ENCODE measurements around the gene AADAC. TPM values are rescaled to one million over a fixed set of nuclear protein-coding genes. Genes with fewer than 3 reads are reported as not detected.
A peak's percentile ranks its signal among the peaks of the same experiment; 100 is the strongest.

Gene AADAC
- total and polyA plus RNA-seq, 8 donors: 0.62 to 7.2 (median 0.92) TPM

DNA sequence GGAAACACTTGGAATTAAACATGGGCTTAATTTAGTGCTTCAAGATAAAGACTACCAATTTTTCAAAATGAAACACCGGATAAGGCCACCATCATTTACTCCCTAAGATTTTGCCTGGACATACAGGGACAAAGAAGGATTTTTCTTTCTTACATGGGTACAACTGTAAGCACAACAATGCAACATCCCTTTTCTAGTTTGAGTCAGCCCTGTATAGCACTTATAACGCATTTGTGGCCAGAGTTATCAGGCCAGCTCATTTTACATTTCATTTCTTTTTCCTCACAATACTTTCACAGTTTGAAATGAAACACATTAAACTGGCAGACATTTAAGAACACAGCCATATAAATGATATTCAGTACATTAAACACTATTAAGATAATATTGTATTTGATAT is 49.7 kb downstream of the AADAC start:
- Histone ChIP-seq H3K4me1 (peaks cover 0 to 12% of the 10 kb centered on the region in 2 donors), H3K4me3 (no peak overlapping the region), H3K36me3 (no peaks in the 10 kb centered on the region), H3K9me3 (no peaks in the 10 kb centered on the region), H3K27me3 (no peaks in the 10 kb centered on the region), H3K27ac (no peak overlapping the region)
- ATAC-seq (no peak), DNase-seq (no peak)
- intact Hi-C loops (cut with DNase I): no loop called here
- TF ChIP-seq, protein P1, sequence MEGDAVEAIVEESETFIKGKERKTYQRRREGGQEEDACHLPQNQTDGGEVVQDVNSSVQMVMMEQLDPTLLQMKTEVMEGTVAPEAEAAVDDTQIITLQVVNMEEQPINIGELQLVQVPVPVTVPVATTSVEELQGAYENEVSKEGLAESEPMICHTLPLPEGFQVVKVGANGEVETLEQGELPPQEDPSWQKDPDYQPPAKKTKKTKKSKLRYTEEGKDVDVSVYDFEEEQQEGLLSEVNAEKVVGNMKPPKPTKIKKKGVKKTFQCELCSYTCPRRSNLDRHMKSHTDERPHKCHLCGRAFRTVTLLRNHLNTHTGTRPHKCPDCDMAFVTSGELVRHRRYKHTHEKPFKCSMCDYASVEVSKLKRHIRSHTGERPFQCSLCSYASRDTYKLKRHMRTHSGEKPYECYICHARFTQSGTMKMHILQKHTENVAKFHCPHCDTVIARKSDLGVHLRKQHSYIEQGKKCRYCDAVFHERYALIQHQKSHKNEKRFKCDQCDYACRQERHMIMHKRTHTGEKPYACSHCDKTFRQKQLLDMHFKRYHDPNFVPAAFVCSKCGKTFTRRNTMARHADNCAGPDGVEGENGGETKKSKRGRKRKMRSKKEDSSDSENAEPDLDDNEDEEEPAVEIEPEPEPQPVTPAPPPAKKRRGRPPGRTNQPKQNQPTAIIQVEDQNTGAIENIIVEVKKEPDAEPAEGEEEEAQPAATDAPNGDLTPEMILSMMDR (IDR thresholded peaks at IDR 0.05): no peak

DNA sequence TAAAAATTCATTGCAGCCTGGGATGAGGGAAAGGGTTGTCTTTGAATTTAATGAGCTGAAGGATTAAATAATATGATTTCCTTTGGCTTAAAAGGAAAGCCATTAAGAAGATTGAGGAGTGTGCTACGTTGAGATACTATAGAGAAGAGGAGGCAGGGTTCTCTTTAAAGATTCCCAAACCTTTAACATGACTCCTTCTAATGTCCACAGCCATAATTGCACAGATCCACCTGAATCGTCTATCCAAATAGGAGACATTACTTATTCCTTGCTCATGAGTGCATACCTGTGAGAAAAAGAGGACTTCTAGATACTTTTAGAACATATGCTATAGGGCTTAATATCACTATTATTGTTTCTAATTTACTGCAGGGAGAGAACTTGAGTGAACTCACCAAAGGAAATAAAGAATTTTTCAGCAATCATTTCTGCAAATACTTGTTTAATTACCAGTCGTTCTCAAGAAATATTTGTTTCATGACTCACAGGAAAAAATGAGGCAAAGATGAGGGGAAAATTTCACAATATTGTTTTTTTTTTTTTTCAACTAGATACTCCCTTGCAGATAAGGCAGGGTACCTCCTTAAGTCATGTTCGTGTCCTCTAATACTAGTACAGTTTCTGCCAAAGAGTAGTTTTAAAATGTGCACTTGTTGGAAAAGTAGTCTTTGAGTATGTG is 50.6 kb downstream of the AADAC start:
- TF ChIP-seq, protein P1 (IDR thresholded peaks at IDR 0.05): no peak
- intact Hi-C loops (cut with DNase I): no loop called here
- Histone ChIP-seq H3K27ac (no peak overlapping the region), H3K9me3 (no peaks in the 10 kb centered on the region), H3K27me3 (no peaks in the 10 kb centered on the region), H3K4me3 (no peak overlapping the region), H3K4me1 (peaks cover 0 to 12% of the 10 kb centered on the region in 2 donors), H3K36me3 (no peaks in the 10 kb centered on the region)
- DNase-seq: peak in 1 of 4 donors; percentile 10
- peak; percentile 62 for ATAC-seq

DNA sequence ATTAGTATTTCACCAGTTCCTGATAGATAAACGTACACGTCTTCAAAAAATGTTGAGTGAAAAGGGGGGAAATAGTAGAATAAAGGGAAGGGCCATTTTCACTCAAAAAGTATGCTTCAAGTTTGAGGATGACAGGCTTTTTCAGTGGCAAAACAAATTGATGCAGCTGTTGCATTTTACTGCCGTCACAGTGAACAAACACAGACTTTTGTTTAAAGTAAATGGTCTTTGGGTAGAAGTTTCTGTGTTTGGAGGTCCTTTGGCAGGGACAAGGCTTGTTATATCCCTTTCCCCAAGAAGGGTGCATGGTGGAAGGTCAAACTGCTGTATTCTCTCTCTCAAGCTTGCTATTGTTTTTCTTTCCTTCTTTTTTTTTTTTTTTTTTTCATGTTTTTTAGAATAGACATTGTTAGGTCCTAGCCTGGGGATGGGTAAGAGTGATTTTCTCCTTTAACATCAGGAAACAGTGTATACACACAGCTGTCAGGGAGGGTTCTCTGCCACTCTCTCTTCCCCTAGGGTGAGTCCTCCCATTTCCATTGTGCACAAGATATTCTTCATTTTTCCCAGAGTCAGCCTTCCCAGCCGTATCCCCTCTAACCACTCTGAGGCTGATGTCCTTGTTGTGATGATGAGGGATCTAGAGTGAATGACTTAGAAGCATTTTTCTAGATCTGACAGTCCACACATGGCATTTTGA is 52.9 kb downstream of the AADAC start:
- no peaks in the 10 kb centered on the region for H3K9me3 ChIP-seq
- no peaks in the 10 kb centered on the region for H3K36me3 ChIP-seq
- TF ChIP-seq, protein P1 (IDR thresholded peaks at IDR 0.05): no peak
- no peak overlapping the region for H3K4me3 ChIP-seq
- intact Hi-C loops (cut with DNase I): no loop called here
- DNase-seq: no peak
- peaks cover 0 to 23% of the 10 kb centered on the region in 2 donors for H3K4me1 ChIP-seq
- ATAC-seq: no peak
- H3K27ac ChIP-seq: no peak overlapping the region
- no peaks in the 10 kb centered on the region for H3K27me3 ChIP-seq

DNA sequence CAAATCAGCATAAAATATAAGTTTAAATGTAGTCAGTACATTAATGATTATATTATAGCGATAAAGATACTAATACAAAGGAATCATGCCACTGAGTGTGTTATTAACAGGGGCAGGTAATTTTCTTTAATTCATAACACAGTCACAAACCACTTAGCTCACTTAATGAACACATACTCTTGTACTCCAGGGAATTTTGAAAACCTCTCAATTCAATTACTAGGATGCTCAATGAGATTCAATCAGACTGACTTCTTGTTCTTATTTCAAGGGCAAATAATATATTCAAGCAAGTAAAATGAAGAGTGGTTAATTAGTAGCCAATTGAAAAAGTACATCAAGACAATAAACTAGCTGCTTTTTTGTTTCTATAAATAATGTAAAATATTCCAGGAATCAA is 53.8 kb downstream of the AADAC start:
- DNase-seq (no peak), ATAC-seq (no peak)
- TF ChIP-seq, protein P1 (IDR thresholded peaks at IDR 0.05): no peak
- no peaks in the 10 kb centered on the region for H3K36me3 ChIP-seq
- no peaks in the 10 kb centered on the region for H3K9me3 ChIP-seq
- H3K4me1 ChIP-seq: peaks cover 0 to 31% of the 10 kb centered on the region in 2 donors
- H3K4me3 ChIP-seq: no peak overlapping the region
- no peaks in the 10 kb centered on the region for H3K27me3 ChIP-seq
- no peak overlapping the region for H3K27ac ChIP-seq
- intact Hi-C loops (cut with DNase I): no loop called here

DNA sequence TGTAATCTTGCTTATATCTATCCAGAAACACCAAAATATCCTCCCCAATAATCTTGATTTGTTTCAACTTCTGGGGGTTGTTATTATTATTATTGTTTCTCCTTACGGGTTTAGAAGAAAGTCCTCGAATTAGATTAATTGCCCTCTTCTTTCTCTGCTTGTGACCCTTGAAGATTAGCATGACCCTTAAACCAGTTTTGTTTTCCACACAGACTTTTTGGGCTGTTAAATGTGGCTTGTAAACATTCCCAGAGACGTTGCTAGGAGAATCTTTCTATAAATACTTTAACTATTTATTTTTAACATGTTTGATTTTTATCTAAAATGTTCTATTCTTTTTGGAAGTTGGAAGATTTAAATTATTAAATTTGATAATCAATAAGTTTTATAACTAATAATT is 55.3 kb downstream of the AADAC start:
- intact Hi-C loops (cut with DNase I): no loop called here
- Histone ChIP-seq H3K27ac (no peak overlapping the region), H3K4me3 (no peak overlapping the region), H3K36me3 (no peaks in the 10 kb centered on the region), H3K9me3 (no peaks in the 10 kb centered on the region), H3K4me1 (peaks cover 0 to 41% of the 10 kb centered on the region in 2 donors), H3K27me3 (no peaks in the 10 kb centered on the region)
- DNase-seq: no peak
- no peak for ATAC-seq
- TF ChIP-seq, protein P1 (IDR thresholded peaks at IDR 0.05): no peak
